HCT116 (cell line): ENCODE data around the gene KCNMB2. TPM values are rescaled to one million over a fixed set of nuclear protein-coding genes. Genes with fewer than 3 reads are reported as not detected.

Experiments used
- ATAC-seq: fragments of 200-7000 bp; cut with Tn5 transposase; 2 replicates; pipeline ENCODE4 v1.9.1; 2020; ENCODE audit warnings: mild to moderate bottlenecking, moderate library complexity
- BruUV-seq: library from RNA; stranded (reverse); fragments of 400-500 nt; replicated peaks from 2 replicates; lab custom pipeline; 2021; lab: Mats Ljungman, UMichigan
- CTCF ChIA-PET: fragments of 300-600 bp; sonication (Branson Sonifier 250); formaldehyde crosslinking; loops from one replicate; lab custom pipeline; 2021; ENCODE audit warnings: antibody characterized with exemption; lab: Charles Lee
- POLR2A ChIA-PET: fragments of 300-600, 350-600 bp; sonication (Branson Sonifier 250); formaldehyde crosslinking; loops from one replicate; lab custom pipeline; 2021; ENCODE audit warnings: antibody characterized with exemption; lab: Charles Lee
- RAD21 ChIA-PET, 2 experiments: fragments of 300-600 bp; sonication (Branson Sonifier 250); formaldehyde crosslinking; loops; one replicate each; lab custom pipeline; 2023; ENCODE audit warnings: low total read pairs in 2 of 2; ENCODE audit not compliant: uncharacterized antibody in 2 of 2, unreplicated experiment in 2 of 2, low non-redundant PET in 1 of 2; lab: Charles Lee
- DNase-seq: peaks from one replicate; pipeline ENCODE4 v3.0.0-alpha.2; 2010; ENCODE audit warnings: low read depth, low spot score
- H2AFZ ChIP-seq: fragments of 200-600 bp; shearing (Covaris generic), sonication (generic); 2 replicates; pipeline ENCODE4 v1.6.1; 2017; ENCODE audit warnings: low read depth, mixed run types, mixed read lengths, antibody characterized with exemption, low read length; ENCODE audit not compliant: poor library complexity, severe bottlenecking
- H3K27ac ChIP-seq: 2 replicates; pipeline ENCODE4 v1.5.1; 2012; ENCODE audit warnings: low read depth, low read length
- H3K27me3 ChIP-seq: fragments of 200-600 bp; sonication (generic); 2 replicates; pipeline ENCODE4 v1.6.1; 2016; ENCODE audit warnings: mixed run types, low read length, mixed read lengths; ENCODE audit not compliant: insufficient read depth
- H3K36me3 ChIP-seq, 2 experiments: fragments of 200-500 bp in 1 of 2; fragments of 200-600 bp in 1 of 2; sonication (Bioruptor generic) in 1 of 2; sonication (generic) in 1 of 2; 2 replicates each; pipeline versions ENCODE4 v1.5.1 to v1.6.1; 2014 to 2016; ENCODE audit warnings: low read length in 2 of 2, inconsistent platforms in 1 of 2, mixed read lengths in 1 of 2, mixed run types in 1 of 2; ENCODE audit not compliant: insufficient read depth in 2 of 2, control insufficient read depth in 1 of 2
- H3K4me1 ChIP-seq, 2 experiments: fragments of 200-600 bp in 1 of 2; sonication (generic) in 1 of 2; 2 replicates each; pipeline versions ENCODE4 v1.5.1 to v1.6.1; 2012 to 2017; ENCODE audit warnings: low read length in 2 of 2, inconsistent platforms in 1 of 2, mild to moderate bottlenecking in 1 of 2, mixed read lengths in 1 of 2, mixed run types in 1 of 2, moderate library complexity in 1 of 2; ENCODE audit not compliant: insufficient read depth in 2 of 2, control insufficient read depth in 1 of 2
- H3K4me2 ChIP-seq: fragments of 200-600 bp; sonication (generic); 2 replicates; pipeline ENCODE4 v1.6.1; 2017; ENCODE audit warnings: mixed run types, low read length, mixed read lengths
- H3K4me3 ChIP-seq, 2 experiments: fragments of 200-600 bp in 1 of 2; sonication (generic) in 1 of 2; replicated peaks in 1 of 2; 2 replicates each; pipeline ENCODE4 v1.5.1; 2011 to 2016; ENCODE audit warnings: low read length in 2 of 2, control low read depth in 1 of 2, low read depth in 1 of 2, mild to moderate bottlenecking in 1 of 2, mixed read lengths in 1 of 2, mixed run types in 1 of 2
- H3K79me2 ChIP-seq: fragments of 200-600 bp; sonication (generic); 2 replicates; pipeline ENCODE4 v1.6.1; 2017; ENCODE audit warnings: mild to moderate bottlenecking, mixed run types, low read length, moderate library complexity, mixed read lengths; ENCODE audit not compliant: insufficient read depth
- H3K9ac ChIP-seq: fragments of 200-600 bp; sonication (generic); 2 replicates; pipeline ENCODE4 v1.6.1; 2016; ENCODE audit warnings: low read length, mixed read lengths
- H3K9me2 ChIP-seq: fragments of 200-600 bp; sonication (generic), shearing (Covaris generic); 2 replicates; pipeline ENCODE4 v1.6.1; 2017; ENCODE audit warnings: mixed run types, mild to moderate bottlenecking, moderate library complexity; ENCODE audit not compliant: insufficient read depth
- H3K9me3 ChIP-seq, 2 experiments: fragments of 200-500 bp in 1 of 2; fragments of 200-600 bp in 1 of 2; sonication (Bioruptor generic) in 1 of 2; sonication (generic) in 1 of 2; 2 replicates each; pipeline ENCODE4 v1.6.1; 2014 to 2017; ENCODE audit warnings: low read length in 2 of 2, mixed read lengths in 2 of 2, inconsistent platforms in 1 of 2, low read depth in 1 of 2, mild to moderate bottlenecking in 1 of 2, mixed run types in 1 of 2, moderate library complexity in 1 of 2; ENCODE audit not compliant: control insufficient read depth in 1 of 2, insufficient read depth in 1 of 2
- H4K20me1 ChIP-seq: fragments of 200-600 bp; sonication (generic), shearing (Covaris generic); 2 replicates; pipeline ENCODE4 v1.6.1; 2017; ENCODE audit warnings: mixed run types, mild to moderate bottlenecking, moderate library complexity; ENCODE audit not compliant: insufficient read depth
- ELF1 ChIP-seq: IDR thresholded peaks from 2 replicates; pipeline ENCODE4 v1.6.1; 2012; ENCODE audit warnings: low read depth, borderline replicate concordance
- EZH2phosphoT487 ChIP-seq: fragments of 200-600 bp; IDR thresholded peaks from 2 replicates; pipeline ENCODE4 v1.6.1; 2018; ENCODE audit warnings: antibody characterized with exemption, borderline replicate concordance
- POLR2A ChIP-seq: IDR thresholded peaks from 2 replicates; pipeline ENCODE4 v1.7.0; 2011; ENCODE audit warnings: borderline replicate concordance; ENCODE audit not compliant: insufficient read depth, insufficient read length; ENCODE audit errors: extremely low read depth
- POLR2AphosphoS5 ChIP-seq: IDR thresholded peaks from 2 replicates; pipeline ENCODE4 v1.6.1; 2011; ENCODE audit warnings: mild to moderate bottlenecking, low read depth, low read length, moderate library complexity
- YY1 ChIP-seq: IDR thresholded peaks from 2 replicates; pipeline ENCODE4 v1.6.1; 2011; ENCODE audit warnings: low read length, low read depth, moderate library complexity, mild to moderate bottlenecking; ENCODE audit not compliant: insufficient replicate concordance; ENCODE audit errors: extremely low read depth
- ZFX ChIP-seq: fragments of 450-650 bp; IDR thresholded peaks from 2 replicates; pipeline ENCODE4 v1.6.1; 2017
- intact Hi-C: fragments of 100-400 bp; cut with micrococcal nuclease; formaldehyde crosslinking; loops from 2 replicates; pipeline ENCODE4 v1.10.0; 2022
- total RNA-seq: library from RNA; stranded (reverse); gene quantifications from one replicate; pipeline ENCODE4 v1.2.1, GENCODE V29; 2021; ENCODE audit not compliant: unreplicated experiment
- TF ChIP-seq, protein P1 (sequence below): IDR thresholded peaks from 2 replicates; pipeline ENCODE4 v1.6.1; 2012; ENCODE audit warnings: low read depth

Gene KCNMB2
- total RNA-seq, 1 experiment from 2014 or later, result not detected

- no peak overlapping the region for H3K4me3 ChIP-seq
- no peaks in the 10 kb centered on the region for H3K27me3 ChIP-seq
- DNase-seq, result no peak
- no peaks in the 10 kb centered on the region for H4K20me1 ChIP-seq
- ChIA-PET POLR2A (no interaction called here), RAD21 (no interaction called here), CTCF (no interaction called here)
- H3K27ac ChIP-seq, result no peak overlapping the region
- H2AFZ ChIP-seq, result no peak overlapping the region
- no peak overlapping the region for H3K4me2 ChIP-seq
- BruUV-seq, result no TSS peak
- H3K9ac ChIP-seq, result no peak overlapping the region
- H3K4me1 ChIP-seq, result no peaks in the 10 kb centered on the region
- TF ChIP-seq YY1 (no peak), POLR2AphosphoS5 (no peak), ELF1 (no peak), EZH2phosphoT487 (no peak), POLR2A (no peak), ZFX (no peak)
- TF ChIP-seq, protein P1, sequence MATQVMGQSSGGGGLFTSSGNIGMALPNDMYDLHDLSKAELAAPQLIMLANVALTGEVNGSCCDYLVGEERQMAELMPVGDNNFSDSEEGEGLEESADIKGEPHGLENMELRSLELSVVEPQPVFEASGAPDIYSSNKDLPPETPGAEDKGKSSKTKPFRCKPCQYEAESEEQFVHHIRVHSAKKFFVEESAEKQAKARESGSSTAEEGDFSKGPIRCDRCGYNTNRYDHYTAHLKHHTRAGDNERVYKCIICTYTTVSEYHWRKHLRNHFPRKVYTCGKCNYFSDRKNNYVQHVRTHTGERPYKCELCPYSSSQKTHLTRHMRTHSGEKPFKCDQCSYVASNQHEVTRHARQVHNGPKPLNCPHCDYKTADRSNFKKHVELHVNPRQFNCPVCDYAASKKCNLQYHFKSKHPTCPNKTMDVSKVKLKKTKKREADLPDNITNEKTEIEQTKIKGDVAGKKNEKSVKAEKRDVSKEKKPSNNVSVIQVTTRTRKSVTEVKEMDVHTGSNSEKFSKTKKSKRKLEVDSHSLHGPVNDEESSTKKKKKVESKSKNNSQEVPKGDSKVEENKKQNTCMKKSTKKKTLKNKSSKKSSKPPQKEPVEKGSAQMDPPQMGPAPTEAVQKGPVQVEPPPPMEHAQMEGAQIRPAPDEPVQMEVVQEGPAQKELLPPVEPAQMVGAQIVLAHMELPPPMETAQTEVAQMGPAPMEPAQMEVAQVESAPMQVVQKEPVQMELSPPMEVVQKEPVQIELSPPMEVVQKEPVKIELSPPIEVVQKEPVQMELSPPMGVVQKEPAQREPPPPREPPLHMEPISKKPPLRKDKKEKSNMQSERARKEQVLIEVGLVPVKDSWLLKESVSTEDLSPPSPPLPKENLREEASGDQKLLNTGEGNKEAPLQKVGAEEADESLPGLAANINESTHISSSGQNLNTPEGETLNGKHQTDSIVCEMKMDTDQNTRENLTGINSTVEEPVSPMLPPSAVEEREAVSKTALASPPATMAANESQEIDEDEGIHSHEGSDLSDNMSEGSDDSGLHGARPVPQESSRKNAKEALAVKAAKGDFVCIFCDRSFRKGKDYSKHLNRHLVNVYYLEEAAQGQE, result no peak
- no peaks in the 10 kb centered on the region for H3K36me3 ChIP-seq
- no peaks in the 10 kb centered on the region for H3K79me2 ChIP-seq
- ATAC-seq, result no peak
- H3K9me3 ChIP-seq, result no peaks in the 10 kb centered on the region
- H3K9me2 ChIP-seq, result no peaks in the 10 kb centered on the region
- intact Hi-C loops, result no loop called here
Observed at GRCh38 chr3:178645503-178645902, 109.3 kb downstream of the KCNMB2 start.
